Rectal smooth muscle tissue (tissue), 1 donor: ENCODE results near the gene MGAT5.

Experiments
- H3K27ac ChIP-seq: one replicate; pipeline ENCODE4 v1.7.0; 2013; ENCODE audit warnings: low read depth, low read length, inconsistent platforms
- H3K27me3 ChIP-seq: one replicate; pipeline ENCODE4 v1.7.0; 2013; ENCODE audit warnings: low read length; ENCODE audit not compliant: control insufficient read depth, insufficient read depth
- H3K36me3 ChIP-seq: one replicate; pipeline ENCODE4 v1.7.0; 2013; ENCODE audit warnings: low read length; ENCODE audit not compliant: control insufficient read depth, insufficient read depth
- H3K4me1 ChIP-seq: one replicate; pipeline ENCODE4 v1.7.0; 2013; ENCODE audit warnings: low read length; ENCODE audit not compliant: control insufficient read depth, insufficient read depth
- H3K4me3 ChIP-seq: one replicate; pipeline ENCODE4 v1.7.0; 2013; ENCODE audit warnings: low read length
- H3K9ac ChIP-seq: one replicate; pipeline ENCODE4 v1.7.0; 2013; ENCODE audit warnings: low read length

MGAT5 gene

GRCh38 chr2:134259994-134260393 lies 6.1 kb downstream of the MGAT5 start:
- H3K4me3 ChIP-seq = no peak overlapping the region
- H3K9ac ChIP-seq = no peak overlapping the region
- H3K36me3 ChIP-seq = no peaks in the 10 kb centered on the region
- no peaks in the 10 kb centered on the region for H3K4me1 ChIP-seq
- no peaks in the 10 kb centered on the region for H3K27me3 ChIP-seq
- H3K27ac ChIP-seq = no peak overlapping the region

- H3K36me3 ChIP-seq = no peaks in the 10 kb centered on the region
- no peak overlapping the region for H3K9ac ChIP-seq
- no peak overlapping the region for H3K27ac ChIP-seq
- H3K4me1 ChIP-seq = no peaks in the 10 kb centered on the region
- no peaks in the 10 kb centered on the region for H3K27me3 ChIP-seq
- H3K4me3 ChIP-seq = no peak overlapping the region
These were observed 6.8 kb downstream of the MGAT5 start for GRCh38 chr2:134260713-134261112.

GRCh38 chr2:134261398-134262131 lies 7.7 kb downstream of the MGAT5 start:
- no peaks in the 10 kb centered on the region for H3K36me3 ChIP-seq
- H3K27me3 ChIP-seq = no peaks in the 10 kb centered on the region
- H3K27ac ChIP-seq = no peak overlapping the region
- no peak overlapping the region for H3K9ac ChIP-seq
- no peak overlapping the region for H3K4me3 ChIP-seq
- H3K4me1 ChIP-seq = no peaks in the 10 kb centered on the region

GRCh38 chr2:134262684-134263083 lies 8.8 kb downstream of the MGAT5 start:
- Histone ChIP-seq H3K9ac (no peak overlapping the region), H3K4me3 (no peak overlapping the region), H3K36me3 (no peaks in the 10 kb centered on the region), H3K4me1 (no peaks in the 10 kb centered on the region), H3K27ac (no peak overlapping the region), H3K27me3 (no peaks in the 10 kb centered on the region)

- Histone ChIP-seq H3K36me3 (no peaks in the 10 kb centered on the region), H3K4me1 (no peaks in the 10 kb centered on the region), H3K9ac (no peak overlapping the region), H3K27me3 (no peaks in the 10 kb centered on the region), H3K27ac (no peak overlapping the region), H3K4me3 (no peak overlapping the region)
These were observed 14.4 kb downstream of the MGAT5 start for GRCh38 chr2:134268265-134268664.

GRCh38 chr2:134269230-134269629 lies 15.4 kb downstream of the MGAT5 start:
- H3K4me1 ChIP-seq = no peaks in the 10 kb centered on the region
- no peak overlapping the region for H3K9ac ChIP-seq
- no peaks in the 10 kb centered on the region for H3K27me3 ChIP-seq
- no peaks in the 10 kb centered on the region for H3K36me3 ChIP-seq
- no peak overlapping the region for H3K27ac ChIP-seq
- no peak overlapping the region for H3K4me3 ChIP-seq

- H3K9ac ChIP-seq = no peak overlapping the region
- no peaks in the 10 kb centered on the region for H3K4me1 ChIP-seq
- no peaks in the 10 kb centered on the region for H3K36me3 ChIP-seq
- H3K27ac ChIP-seq = no peak overlapping the region
- no peaks in the 10 kb centered on the region for H3K27me3 ChIP-seq
- H3K4me3 ChIP-seq = no peak overlapping the region
These were observed 16.3 kb downstream of the MGAT5 start for GRCh38 chr2:134269972-134270735.

GRCh38 chr2:134271758-134272157 lies 17.9 kb downstream of the MGAT5 start:
- Histone ChIP-seq H3K4me3 (no peak overlapping the region), H3K4me1 (no peaks in the 10 kb centered on the region), H3K27me3 (no peaks in the 10 kb centered on the region), H3K9ac (no peak overlapping the region), H3K27ac (no peak overlapping the region), H3K36me3 (no peaks in the 10 kb centered on the region)

GRCh38 chr2:134272806-134273205 lies 18.9 kb downstream of the MGAT5 start:
- Histone ChIP-seq H3K36me3 (no peaks in the 10 kb centered on the region), H3K4me1 (no peaks in the 10 kb centered on the region), H3K9ac (no peak overlapping the region), H3K27ac (no peak overlapping the region), H3K27me3 (no peaks in the 10 kb centered on the region), H3K4me3 (no peak overlapping the region)

- no peaks in the 10 kb centered on the region for H3K36me3 ChIP-seq
- no peaks in the 10 kb centered on the region for H3K27me3 ChIP-seq
- no peak overlapping the region for H3K27ac ChIP-seq
- no peaks in the 10 kb centered on the region for H3K4me1 ChIP-seq
- no peak overlapping the region for H3K9ac ChIP-seq
- no peak overlapping the region for H3K4me3 ChIP-seq
These were observed 19.5 kb downstream of the MGAT5 start for GRCh38 chr2:134273256-134273983.

- Histone ChIP-seq H3K4me3 (no peak overlapping the region), H3K36me3 (no peaks in the 10 kb centered on the region), H3K27ac (no peak overlapping the region), H3K4me1 (no peaks in the 10 kb centered on the region), H3K27me3 (no peaks in the 10 kb centered on the region), H3K9ac (no peak overlapping the region)
These were observed 20.2 kb downstream of the MGAT5 start for GRCh38 chr2:134274121-134274520.

- no peak overlapping the region for H3K4me3 ChIP-seq
These were observed 21.4 kb downstream of the MGAT5 start for GRCh38 chr2:134275058-134275862.

More at GRCh38 chr2:134275058-134275862, 21.4 kb downstream of the MGAT5 start:
- H3K9ac ChIP-seq = no peak overlapping the region
- no peaks in the 10 kb centered on the region for H3K4me1 ChIP-seq
- H3K27me3 ChIP-seq = no peaks in the 10 kb centered on the region
- no peaks in the 10 kb centered on the region for H3K36me3 ChIP-seq
- no peak overlapping the region for H3K27ac ChIP-seq
